TTC549 (cell line): ENCODE results near the gene NOC4L.

Experiments
- FAIRE-seq: peaks from 2 replicates; lab custom pipeline; 2012; peaks lifted over from hg19 to GRCh38; lab: Jason Lieb, UNC

NOC4L gene

GRCh38 chr12:132199101-132199500, 54.8 kb downstream of the NOC4L start:
- FAIRE-seq: no peak

GRCh38 chr12:132199526-132200319, 55.5 kb downstream of the NOC4L start:
- no peak for FAIRE-seq

- FAIRE-seq: no peak
Measured at GRCh38 chr12:132200800-132201199, 56.5 kb downstream of the NOC4L start.

GRCh38 chr12:132201391-132202120, 57.3 kb downstream of the NOC4L start:
- FAIRE-seq: no peak
